HS-5 (cell line): ENCODE results near the gene PKD1.
"Not testable (repeated sequence)": the region's sequence is repeated elsewhere in the genome, so short reads cannot be mapped to it uniquely, and the experiment has no call there.

Source experiments
- DNase-seq: peaks from one replicate; pipeline ENCODE4 v3.0.0-alpha.2; 2012; ENCODE audit warnings: low read depth

Gene PKD1

GRCh38 chr16:2123706-2124376 lies 11.9 kb downstream of the PKD1 start:
- DNase-seq: not testable (repeated sequence)

- DNase-seq: not testable (repeated sequence)
These were observed 12.6 kb downstream of the PKD1 start for GRCh38 chr16:2122934-2123683.

DNA sequence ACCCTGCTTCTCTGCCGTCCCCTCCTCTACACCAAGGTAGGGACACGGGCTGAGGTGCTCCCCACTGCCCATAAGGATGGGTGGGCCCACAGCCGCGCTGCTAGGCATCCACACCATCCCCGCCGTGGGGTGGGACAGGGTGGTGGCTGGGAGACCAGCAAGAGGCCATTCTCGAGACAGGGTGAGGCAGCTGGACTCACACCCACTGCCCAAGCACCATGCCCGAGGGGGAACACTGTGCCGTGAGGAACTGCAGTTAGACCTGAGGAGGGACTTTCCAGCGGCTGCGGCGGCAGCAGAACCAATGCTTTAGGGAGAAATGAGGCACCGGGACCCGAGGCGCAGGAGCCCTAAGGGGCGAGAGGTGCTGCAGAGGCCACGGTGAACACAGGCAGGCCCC lies 13.3 kb downstream of the PKD1 start:
- no peak for DNase-seq

GRCh38 chr16:2121853-2122252 lies 13.8 kb downstream of the PKD1 start:
- DNase-seq: no peak

DNA sequence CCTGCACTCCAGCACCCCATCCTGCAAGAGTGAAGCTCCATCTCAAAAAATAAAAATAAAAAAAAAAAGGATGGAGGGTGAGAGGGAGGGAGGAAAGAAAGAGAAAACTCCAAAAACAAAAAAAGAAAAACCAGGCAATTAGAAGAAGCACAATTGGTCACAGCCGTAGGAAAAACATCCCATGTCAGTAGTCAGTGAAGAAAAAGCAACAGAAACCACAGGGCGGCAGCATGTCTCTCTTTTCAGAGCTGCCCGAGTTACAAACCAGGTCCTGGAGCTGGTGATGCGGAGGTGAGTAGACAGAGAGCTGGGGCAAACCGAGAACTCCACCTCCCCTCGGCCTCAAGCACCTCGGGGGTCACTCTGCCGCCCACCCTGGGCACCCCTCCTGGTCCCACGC lies 14.4 kb downstream of the PKD1 start:
- not testable (repeated sequence) for DNase-seq

- DNase-seq: not testable (repeated sequence)
These were observed 17.6 kb downstream of the PKD1 start for GRCh38 chr16:2117960-2118722.

DNA sequence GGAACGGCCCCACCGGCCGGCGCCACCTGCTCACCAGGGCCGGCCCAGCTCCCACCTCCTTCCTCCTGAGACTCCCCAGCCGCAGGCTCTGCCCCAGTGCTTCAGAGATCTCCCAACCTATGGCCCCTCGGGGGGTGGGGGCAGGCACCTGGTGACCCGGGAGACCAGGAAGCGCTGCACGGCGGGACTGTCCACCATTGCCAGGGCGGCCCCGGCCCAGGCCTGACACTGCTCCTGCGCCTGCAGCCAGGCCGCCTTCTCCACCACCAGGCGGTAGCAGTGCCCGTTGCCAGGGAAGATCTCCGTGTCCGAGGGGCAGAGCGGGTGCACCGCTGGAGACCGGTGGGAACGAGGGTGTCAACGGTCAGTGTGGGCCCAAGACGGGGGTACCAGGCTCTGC lies 18.4 kb downstream of the PKD1 start:
- DNase-seq: not testable (repeated sequence)

GRCh38 chr16:2116428-2116827 lies 19.3 kb downstream of the PKD1 start:
- DNase-seq: not testable (repeated sequence)

- DNase-seq: no peak
These were observed 20.1 kb downstream of the PKD1 start for GRCh38 chr16:2115591-2115973.

GRCh38 chr16:2114885-2115590 lies 20.7 kb downstream of the PKD1 start:
- not testable (repeated sequence) for DNase-seq

- DNase-seq: not testable (repeated sequence)
These were observed 21.5 kb downstream of the PKD1 start for GRCh38 chr16:2114225-2114624.

DNA sequence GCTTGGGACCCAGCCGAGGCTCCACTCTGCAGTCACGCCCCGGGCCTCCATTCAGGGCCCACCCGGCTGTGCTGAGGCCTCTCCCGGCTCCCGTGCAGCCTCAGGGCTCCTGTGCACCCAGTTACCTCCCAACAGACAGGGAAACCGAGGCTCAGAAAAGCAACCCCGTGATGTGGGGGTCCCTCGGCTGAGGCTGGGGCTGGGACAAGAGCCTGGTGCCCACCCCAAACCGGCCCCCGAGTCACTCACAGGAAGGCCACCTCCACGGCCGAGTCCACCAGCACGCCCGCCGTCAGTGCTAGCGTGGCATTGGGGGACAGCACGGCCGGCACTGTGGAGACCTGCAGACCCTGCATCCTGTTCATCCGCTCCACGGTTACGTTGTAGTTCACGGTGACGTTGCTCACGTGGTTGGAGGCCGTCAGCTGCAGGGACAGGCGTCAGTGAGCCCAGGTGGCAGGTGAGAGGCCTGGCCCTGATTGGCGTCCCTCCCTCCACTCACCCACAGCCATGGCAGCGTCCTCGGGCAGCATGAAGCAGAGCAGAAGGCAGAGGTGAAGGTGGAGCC lies 23.1 kb downstream of the PKD1 start:
- not testable (repeated sequence) for DNase-seq

DNA sequence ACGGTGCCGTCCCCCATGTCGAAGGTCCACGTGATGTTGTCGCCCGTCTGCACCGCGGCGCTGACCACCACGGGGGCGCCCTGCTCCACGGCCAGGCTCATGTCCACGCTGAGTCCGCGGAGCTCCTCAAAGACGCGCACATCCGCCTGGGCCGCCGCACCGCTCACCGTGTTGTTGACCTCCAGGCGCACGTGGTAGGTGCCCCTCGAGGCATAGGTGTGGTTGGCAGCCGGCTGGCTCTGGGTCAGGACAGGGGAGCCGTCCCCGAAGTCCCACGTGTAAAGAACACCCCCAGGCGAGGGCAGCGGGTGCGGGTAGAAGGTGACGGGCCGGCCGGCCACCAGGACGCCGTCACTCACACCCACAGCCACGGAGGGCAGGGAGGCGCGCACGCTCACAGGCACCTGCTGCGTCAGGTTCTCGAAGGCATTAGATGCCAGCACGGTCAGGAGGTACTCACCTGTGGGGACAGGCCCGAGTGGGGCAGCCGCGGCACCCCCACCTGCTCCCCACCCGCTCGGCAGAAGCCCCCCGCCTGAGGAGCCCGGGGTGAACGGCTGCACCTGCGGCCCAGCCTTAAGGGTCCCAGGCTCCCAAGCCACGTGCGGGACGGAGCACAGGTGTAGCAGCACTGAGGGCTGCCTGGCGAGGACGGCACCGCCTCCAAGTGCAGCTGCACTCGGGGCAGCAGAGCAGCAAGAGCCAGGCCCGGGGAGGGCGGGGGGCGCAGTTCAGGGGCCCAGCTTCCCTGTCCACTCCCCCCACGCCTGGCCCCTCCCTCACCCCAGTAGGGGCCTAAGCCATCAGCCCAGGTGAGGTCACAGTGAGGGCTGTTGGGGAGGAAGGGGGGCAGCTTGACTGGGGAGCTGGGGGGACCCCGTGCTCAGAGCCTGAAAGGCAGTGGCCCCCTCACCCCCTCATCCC lies 24.0 kb downstream of the PKD1 start:
- DNase-seq: not testable (repeated sequence)

- DNase-seq: not testable (repeated sequence)
These were observed 24.7 kb downstream of the PKD1 start for GRCh38 chr16:2111009-2111353.

DNA sequence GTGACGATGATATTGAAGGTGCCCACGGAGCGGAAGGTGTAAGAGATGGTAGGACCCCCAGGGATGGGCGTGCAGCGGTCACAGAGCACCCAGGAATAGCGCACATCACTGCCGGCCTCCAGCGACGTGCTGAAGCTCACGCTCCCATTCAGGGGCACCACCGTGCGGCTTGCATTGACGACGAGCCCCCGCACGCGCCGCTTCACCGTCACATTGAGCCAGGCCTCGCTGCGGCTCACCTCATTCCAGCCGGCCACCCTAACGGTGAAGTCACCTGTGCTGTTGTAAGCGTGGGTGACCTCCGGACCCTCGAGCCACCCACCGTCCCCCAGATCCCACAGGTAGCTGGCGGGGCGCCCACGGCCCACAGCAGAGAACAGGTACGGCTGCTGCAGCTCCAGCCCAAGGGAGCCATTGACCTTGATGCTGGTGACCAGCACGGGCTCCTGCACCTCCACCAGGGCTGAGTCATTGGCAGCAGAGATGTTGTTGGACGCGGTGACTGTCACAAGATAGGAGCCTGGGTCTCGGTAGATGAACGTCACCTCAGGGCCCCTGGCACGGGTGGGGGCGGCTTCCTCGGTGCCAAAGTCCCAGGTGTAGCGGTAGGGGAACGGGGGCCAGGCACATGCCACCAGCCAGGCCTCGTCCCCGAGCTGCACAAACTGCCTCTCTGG lies 25.2 kb downstream of the PKD1 start:
- DNase-seq: not testable (repeated sequence)

DNA sequence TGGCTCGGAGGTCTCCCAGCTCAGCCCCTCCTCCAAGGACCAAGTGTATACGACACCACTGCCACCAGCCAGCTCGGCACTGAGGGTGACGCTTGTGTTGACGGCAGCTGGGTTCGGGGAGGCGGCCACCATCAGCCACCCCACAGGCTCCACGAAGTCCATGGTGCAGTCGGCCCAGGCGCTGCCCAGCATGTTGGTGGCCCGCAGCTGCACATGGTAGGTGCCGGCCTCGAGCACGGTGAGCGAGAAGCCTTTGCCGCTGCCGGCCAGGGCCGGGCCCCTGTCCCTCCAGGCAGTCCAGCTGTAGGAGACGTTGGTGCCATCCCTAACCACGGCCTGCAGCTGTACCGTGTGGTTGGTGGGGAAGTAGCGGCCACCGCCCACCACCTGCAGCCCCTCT lies 25.8 kb downstream of the PKD1 start:
- not testable (repeated sequence) for DNase-seq

DNA sequence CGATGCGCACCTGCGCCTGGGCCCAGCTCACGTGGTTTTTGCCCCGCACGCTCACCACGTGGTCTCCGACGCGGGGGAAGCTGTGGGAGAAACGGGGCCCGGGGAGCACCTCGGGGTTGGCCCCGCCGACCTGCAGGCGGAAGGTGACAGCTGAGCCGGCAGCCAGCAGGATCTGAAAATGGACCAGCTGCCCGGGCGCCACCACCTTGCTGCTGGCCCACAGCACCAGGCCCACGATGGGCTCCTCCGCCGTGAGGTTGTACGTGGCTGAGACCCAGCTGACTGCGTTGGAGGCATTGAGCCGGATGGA lies 26.5 kb downstream of the PKD1 start:
- DNase-seq: not testable (repeated sequence)

DNA sequence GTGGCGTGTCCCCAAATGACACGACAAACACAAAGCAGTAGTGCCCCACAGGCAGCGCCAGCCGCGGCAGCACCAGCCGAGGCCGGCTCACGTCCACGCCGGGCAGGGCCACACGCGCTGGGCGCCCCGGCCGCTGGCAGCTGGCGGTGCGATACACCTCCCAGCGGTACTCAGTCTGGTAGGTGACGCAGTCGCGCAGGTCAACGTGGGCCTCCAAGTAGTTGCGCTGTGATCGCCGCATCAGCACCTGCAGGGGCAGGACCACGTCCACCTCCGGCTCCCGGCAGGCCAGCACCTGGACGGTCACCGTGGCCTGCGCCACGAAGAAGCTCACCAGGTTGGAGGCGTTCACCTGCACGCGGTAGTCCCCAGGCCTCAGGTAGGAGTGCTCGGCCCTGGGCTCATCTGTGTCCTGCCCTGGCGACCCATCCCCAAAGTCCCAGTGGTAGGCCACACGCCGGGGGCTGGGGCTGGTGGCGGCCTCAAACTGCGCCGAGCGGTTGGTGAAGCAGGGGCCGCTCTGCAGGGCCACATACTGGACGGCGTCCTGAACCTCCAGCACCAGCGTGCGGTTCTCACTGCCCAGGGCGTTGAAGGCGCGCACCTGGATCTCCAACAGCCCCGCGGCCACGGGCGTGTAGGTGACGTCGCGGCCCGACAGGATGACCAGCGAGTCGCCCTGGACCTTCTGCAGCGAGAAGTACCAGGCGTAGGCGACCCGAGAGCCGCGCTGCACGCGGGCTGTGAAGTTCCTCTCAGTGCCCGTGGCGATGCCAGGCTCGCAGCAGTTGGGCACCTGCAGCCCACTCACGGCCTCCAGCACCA lies 27.0 kb downstream of the PKD1 start:
- not testable (repeated sequence) for DNase-seq

- DNase-seq: not testable (repeated sequence)
These were observed 27.9 kb downstream of the PKD1 start for GRCh38 chr16:2107791-2108125.
